ENCODE data around the gene TSPYL4.
A peak's percentile ranks its signal among the peaks of the same experiment; 100 is the strongest.

The TSPYL4 gene

GRCh38 chr6:116268589-116269293 lies 14.9 kb upstream of the TSPYL4 start:
- DNase-seq (ENCODE audit: low read depth) = peak; percentile 76

- DNase-seq (ENCODE audit: low read depth) = no peak
Measured at GRCh38 chr6:116267836-116268588, 14.1 kb upstream of the TSPYL4 start.

GRCh38 chr6:116266803-116267202 lies 12.9 kb upstream of the TSPYL4 start:
- no peak for DNase-seq (ENCODE audit: low read depth)

GRCh38 chr6:116265041-116265829 lies 11.4 kb upstream of the TSPYL4 start:
- no peak for DNase-seq (ENCODE audit: low read depth)

- DNase-seq (ENCODE audit: low read depth) = no peak
Measured at GRCh38 chr6:116263353-116263752, 9.5 kb upstream of the TSPYL4 start.

GRCh38 chr6:116258520-116258919 lies 4.6 kb upstream of the TSPYL4 start:
- DNase-seq (ENCODE audit: low read depth) = no peak

GRCh38 chr6:116256694-116257093 lies 2.8 kb upstream of the TSPYL4 start:
- no peak for DNase-seq (ENCODE audit: low read depth)

GRCh38 chr6:116255246-116255800 lies 1.4 kb upstream of the TSPYL4 start:
- DNase-seq (ENCODE audit: low read depth) = no peak

- no peak for DNase-seq (ENCODE audit: low read depth)
Measured at GRCh38 chr6:116254297-116255056, 602 bp upstream of the TSPYL4 start.

- no peak for DNase-seq (ENCODE audit: low read depth)
Measured at GRCh38 chr6:116253188-116253504, 729 bp downstream of the TSPYL4 start.

GRCh38 chr6:116251568-116252384 lies 2.1 kb downstream of the TSPYL4 start:
- peak; percentile 23 for DNase-seq (ENCODE audit: low read depth)

GRCh38 chr6:116248577-116248976 lies 5.3 kb downstream of the TSPYL4 start:
- DNase-seq (ENCODE audit: low read depth) = no peak

GRCh38 chr6:116247285-116247684 lies 6.6 kb downstream of the TSPYL4 start:
- DNase-seq (ENCODE audit: low read depth) = no peak

GRCh38 chr6:116246089-116246488 lies 7.8 kb downstream of the TSPYL4 start:
- DNase-seq (ENCODE audit: low read depth) = no peak

- no peak for DNase-seq (ENCODE audit: low read depth)
Measured at GRCh38 chr6:116244284-116244683, 9.6 kb downstream of the TSPYL4 start.

- DNase-seq (ENCODE audit: low read depth) = no peak
Measured at GRCh38 chr6:116239856-116240255, 14.0 kb downstream of the TSPYL4 start.

GRCh38 chr6:116239256-116239655 lies 14.6 kb downstream of the TSPYL4 start:
- DNase-seq (ENCODE audit: low read depth) = no peak

GRCh38 chr6:116238083-116238482 lies 15.8 kb downstream of the TSPYL4 start:
- DNase-seq (ENCODE audit: low read depth) = no peak

- no peak for DNase-seq (ENCODE audit: low read depth)
Measured at GRCh38 chr6:116234689-116235088, 19.2 kb downstream of the TSPYL4 start.

- peak; percentile 87 for DNase-seq (ENCODE audit: low read depth)
Measured at GRCh38 chr6:116229287-116229913, 24.5 kb downstream of the TSPYL4 start.

GRCh38 chr6:116223355-116223754 lies 30.5 kb downstream of the TSPYL4 start:
- DNase-seq (ENCODE audit: low read depth) = no peak
